Mononuclear cell (primary cell): Measurements from ENCODE around the gene ERVV-1. TPM values are rescaled to one million over a fixed set of nuclear protein-coding genes. Genes with fewer than 3 reads are reported as not detected.

Source experiments
- H3K27me3 ChIP-seq: 2 replicates; pipeline ENCODE4 v1.6.0; 2011; ENCODE audit warnings: low read length, control low read depth; ENCODE audit not compliant: insufficient read depth
- H3K4me1 ChIP-seq: 2 replicates; pipeline ENCODE4 v1.5.1; 2011; ENCODE audit warnings: mild to moderate bottlenecking, low read length, control low read depth; ENCODE audit not compliant: insufficient read depth
- H3K4me3 ChIP-seq: 2 replicates; pipeline ENCODE4 v1.5.1; 2011; ENCODE audit warnings: mild to moderate bottlenecking, low read length, moderate library complexity
- H3K9me3 ChIP-seq: 2 replicates; pipeline ENCODE4 v1.5.1; 2011; ENCODE audit warnings: low read depth, mild to moderate bottlenecking, control low read depth, low read length
- total RNA-seq: library from RNA; depleted of rRNA; stranded (reverse); fragments of >200 nt; gene quantifications from one replicate; pipeline ENCODE4 v1.2.3, GENCODE V29; 2012

Gene ERVV-1
- total RNA-seq, 1 donor: under 0.01 TPM

DNA sequence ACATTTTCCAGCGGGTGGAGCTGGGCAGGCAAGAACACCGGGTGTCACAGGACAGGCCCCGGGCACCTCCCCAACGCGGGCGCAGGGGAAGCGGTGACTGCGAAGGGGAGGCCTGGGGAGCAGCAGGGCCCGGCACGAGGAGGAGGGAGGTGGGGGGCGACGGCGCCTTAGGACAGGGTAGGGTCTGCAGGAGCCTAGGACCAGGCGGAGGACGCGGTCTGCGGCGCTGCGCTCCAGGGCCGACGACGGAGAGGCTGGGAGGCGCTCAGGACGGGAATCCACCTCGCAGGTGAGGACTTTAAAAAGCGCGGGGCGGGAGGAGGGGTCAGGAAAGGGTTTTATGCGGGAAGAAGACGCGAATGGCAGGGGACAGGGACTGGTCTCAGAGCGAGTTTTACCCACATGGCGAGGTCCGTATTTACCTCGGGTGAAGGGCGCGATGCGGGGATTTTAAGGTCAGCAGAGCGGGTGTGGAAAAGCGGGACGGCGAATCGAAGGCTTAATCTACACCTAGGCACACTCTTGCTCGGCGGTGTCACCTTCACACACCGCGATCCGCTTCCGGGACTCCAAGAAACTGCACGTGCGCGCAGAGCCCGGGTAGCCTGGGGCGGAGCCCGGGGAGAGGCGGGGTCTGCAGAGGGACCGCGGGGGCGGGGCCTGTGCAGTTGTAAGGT is 44.3 kb downstream of the ERVV-1 start:
- Histone ChIP-seq H3K4me1 (no peaks in the 10 kb centered on the region), H3K4me3 (no peak overlapping the region), H3K27me3 (peaks cover 3% of the 10 kb centered on the region), H3K9me3 (peaks cover 9% of the 10 kb centered on the region)

Other genes starting within 250 kb of the ERVV-1 start
- 6.9 TPM for gene ZNF600, start 227.1 kb upstream of the ERVV-1 start, total RNA-seq
- gene ZNF28, start 192.3 kb upstream of the ERVV-1 start, total RNA-seq: 3.3 TPM
- gene ZNF468, start 156.3 kb upstream of the ERVV-1 start, total RNA-seq: 19.6 TPM
- not detected for gene ZNF320, start 116.3 kb upstream of the ERVV-1 start, total RNA-seq
- gene ZNF888, start 90.5 kb upstream of the ERVV-1 start, total RNA-seq: 3.8 TPM
- gene ZNF816, start 51.0 kb upstream of the ERVV-1 start, total RNA-seq: 11.0 TPM
- not detected for gene ERVV-2, start 30.8 kb downstream of the ERVV-1 start, total RNA-seq
- gene ZNF160, start 89.5 kb downstream of the ERVV-1 start, total RNA-seq: 48.6 TPM
- 0.52 TPM for gene ZNF415, start 119.0 kb downstream of the ERVV-1 start, total RNA-seq
- 1.6 TPM for gene ZNF347, start 145.1 kb downstream of the ERVV-1 start, total RNA-seq
- 1.7 TPM for gene ZNF665, start 179.4 kb downstream of the ERVV-1 start, total RNA-seq
- gene ZNF677, start 241.0 kb downstream of the ERVV-1 start, total RNA-seq: 5.5 TPM
- gene VN1R2, start 244.4 kb downstream of the ERVV-1 start, total RNA-seq: not detected